ENCODE data around the gene FAM83C.

Gene FAM83C

DNA sequence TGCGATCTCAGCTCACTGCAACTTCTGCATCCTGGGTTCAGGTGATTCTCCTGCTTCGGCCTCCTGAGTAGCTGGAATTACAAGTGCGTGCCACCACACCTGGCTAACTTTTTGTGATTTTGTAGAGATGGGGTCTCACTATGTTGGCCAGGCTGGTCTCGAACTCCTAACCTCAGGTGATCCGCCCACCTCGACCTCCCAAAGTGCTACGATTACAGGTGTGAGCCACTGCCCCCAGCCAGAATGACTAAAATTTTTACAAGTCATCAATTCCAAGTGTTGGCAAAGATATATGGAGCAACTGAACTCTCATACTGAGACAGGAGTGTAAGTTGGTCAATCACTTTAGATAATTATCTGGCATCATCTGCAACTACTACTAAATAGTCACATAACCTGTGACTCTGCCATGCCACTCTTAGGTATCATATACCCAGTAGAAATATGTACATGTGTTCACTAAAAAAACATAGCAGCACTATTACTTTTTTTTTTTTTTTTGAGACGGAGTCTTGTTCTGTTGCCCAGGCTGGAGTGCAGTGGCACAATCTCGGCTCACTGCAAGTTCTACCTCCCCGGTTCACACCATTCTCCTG, 10.6 kb downstream of the FAM83C start:
- DNase-seq: no peak

DNA sequence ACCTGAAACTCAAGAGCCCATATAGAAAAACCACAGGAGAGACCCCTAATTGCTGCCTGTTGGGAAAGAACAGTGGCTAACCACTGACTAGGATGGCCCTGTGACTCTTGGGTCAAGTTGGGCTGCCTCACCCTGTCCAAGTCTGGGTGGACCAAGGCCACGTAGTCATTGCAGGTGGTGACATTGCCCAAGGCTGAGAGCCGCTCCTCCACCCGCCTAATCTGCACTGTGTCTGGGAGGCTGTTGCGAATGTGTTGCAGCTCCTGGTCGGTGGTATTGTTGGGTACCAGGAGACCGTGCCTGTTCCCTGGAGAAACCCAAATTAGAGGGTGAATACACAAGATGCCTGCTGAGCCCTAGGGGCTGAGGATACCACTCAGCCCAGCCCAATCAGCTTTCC, 11.7 kb downstream of the FAM83C start:
- DNase-seq: no peak

DNA sequence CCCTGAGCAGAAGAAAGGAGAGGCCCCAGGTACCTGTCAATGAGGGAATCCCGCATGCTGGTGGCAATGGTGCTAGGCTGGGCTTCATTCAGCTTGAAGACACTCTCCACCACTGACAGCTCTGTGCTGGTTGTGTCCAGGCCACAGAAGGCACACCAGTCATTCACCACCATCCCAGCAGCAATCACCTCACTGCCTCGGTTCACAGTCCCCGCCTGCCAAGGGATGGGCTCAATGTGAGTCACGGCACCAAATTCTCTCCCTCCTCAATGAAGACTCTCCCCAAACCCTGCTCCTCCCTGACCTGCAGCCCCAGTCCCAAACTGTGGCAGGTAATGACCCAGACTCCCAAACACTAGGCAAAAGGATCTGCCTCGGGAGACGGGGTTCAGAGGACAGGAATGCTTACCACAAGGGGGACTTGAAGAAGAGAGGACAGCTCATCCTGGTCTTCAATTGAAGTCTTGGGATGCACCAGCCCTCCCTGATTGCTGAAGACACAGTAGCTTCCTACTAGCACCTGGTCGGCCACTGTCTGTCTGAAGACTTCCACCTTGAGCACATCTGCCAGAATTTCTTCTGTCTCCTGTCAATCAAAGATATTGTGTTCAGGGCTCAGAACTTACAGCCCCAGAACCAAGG, 12.6 kb downstream of the FAM83C start:
- DNase-seq: no peak

DNA sequence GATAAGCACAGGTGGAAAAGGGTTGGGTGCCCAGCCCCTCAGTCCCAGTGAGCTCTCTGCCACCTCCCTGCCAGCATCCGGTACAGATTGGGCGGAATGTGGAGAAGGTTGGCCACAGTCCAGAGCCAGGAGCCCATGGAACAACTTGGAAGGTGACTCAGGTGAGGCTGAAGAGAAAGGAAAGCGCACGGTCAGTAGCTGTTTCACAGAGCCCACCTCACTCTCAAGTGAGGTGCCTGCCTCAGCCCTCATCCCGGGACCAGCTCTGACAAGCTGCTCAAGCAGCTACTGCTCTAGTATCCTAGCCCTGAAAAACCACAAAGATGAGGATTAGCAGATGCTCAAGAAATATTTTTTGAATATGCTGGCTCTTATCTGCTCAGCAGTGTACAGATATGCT, 13.2 kb downstream of the FAM83C start:
- DNase-seq: no peak

DNA sequence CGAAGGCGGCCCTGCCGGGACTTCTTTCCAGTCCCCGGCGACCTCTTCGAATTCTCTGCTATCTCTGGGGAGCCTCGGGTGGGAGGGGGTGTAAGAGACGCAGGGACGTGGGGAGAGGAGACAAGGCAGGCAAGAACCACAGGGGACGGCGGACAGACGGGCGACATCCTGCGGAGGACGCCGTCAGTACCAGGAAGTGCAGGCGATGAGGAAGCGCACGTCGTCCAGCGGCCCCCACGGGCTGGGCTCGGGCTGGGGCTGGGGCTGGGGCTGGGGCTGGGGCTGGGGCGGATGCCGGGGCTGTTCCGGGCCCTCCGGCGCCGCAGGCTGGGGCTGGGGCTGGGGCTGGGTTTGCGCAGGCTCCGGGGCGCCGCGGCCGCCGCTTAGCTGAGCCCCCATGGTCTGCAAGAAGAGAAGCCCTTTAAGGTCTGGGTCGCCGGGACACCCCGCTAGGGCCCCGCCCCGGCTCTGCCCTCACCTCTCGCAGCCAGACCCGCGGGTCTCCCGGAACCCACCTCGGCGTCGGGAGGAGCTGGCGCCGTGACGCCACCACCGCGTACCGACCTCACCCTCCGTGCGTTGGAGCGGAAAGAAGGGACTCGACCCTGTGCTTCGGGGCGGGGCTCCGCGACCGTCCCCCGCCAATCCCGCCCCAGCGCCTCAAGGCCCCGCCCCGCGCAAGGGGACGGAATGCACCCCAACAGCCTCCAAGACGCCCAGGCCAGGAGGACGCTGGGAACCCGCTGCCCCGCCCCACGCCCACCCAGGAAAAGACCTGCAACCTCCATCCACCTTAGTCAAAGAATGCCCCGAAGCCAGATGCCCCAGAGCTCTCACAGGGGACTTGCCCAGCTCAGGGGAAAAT, 14.5 kb downstream of the FAM83C start, which contains the start of gene MMP24OS:
MMP24OS (minus strand) TSS at position 592 of the 865 bp plus-strand sequence; CDS start at position 399, 193 bp downstream.
- DNase-seq: peak; percentile 98

DNA sequence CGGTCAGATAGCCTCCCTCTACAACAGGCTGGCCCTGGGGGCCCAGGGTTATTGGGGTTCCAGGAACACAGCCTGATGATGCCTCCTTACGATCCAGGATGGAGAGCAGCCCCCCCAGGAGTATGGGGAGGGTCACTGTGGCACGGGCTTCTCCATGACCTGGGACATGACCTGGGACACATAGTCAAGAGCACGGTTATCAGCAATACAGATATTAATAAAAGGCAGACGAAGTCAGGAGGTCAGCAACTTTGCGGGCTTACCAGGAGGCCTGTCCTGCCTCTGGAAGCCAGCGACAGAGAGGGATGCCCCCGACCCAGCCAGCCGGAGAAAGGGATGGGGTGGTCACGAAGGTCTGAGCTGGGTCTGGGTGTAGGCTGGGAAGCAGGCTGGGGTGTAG, 15.1 kb downstream of the FAM83C start:
- no peak for DNase-seq

DNA sequence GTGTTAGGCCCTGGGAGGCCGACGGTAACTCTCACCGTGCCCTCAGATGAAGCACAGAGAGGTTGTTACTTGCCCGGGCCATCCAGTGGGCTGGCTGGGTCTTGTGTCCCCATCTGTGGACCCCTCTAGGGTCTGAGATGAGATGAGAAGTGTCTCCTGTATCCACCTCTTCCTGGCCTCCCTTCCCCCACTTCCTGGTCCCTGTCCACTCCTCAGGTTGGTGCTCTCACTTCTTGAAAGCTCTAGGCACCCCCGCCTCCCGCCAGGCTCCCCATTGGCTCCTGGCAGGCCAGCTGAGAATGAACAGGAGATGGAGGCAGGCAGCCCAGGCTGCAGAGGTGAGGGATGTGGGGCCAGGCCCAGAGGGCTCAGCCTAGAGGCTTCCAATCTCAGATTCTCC, 15.8 kb downstream of the FAM83C start:
- peak; percentile 34 for DNase-seq

DNA sequence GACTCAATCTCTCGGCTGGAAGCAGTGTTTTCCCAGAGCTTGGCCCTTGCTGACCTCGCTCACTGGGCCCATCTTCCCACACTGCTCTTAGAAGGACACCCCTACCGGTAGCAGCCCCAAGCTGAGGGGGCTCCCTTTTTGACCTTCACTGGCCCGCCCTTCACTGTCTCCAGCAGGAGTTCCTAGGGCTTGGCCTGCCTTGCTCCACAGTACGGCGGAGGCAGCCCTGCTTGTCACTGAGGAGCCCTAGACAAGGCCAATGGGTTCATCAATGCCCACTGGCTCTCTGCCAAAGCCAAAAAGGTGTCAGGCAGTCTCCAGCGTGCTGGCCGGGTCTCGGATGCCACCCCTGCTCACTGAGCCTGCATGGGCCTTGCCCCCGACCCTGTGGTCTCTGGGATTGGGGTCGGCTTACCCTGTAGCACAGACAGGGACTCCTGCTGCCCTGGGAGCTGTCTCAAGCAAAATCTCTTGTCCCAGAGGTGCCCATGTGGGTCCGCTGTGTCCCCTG, 16.4 kb downstream of the FAM83C start:
- DNase-seq: no peak

DNA sequence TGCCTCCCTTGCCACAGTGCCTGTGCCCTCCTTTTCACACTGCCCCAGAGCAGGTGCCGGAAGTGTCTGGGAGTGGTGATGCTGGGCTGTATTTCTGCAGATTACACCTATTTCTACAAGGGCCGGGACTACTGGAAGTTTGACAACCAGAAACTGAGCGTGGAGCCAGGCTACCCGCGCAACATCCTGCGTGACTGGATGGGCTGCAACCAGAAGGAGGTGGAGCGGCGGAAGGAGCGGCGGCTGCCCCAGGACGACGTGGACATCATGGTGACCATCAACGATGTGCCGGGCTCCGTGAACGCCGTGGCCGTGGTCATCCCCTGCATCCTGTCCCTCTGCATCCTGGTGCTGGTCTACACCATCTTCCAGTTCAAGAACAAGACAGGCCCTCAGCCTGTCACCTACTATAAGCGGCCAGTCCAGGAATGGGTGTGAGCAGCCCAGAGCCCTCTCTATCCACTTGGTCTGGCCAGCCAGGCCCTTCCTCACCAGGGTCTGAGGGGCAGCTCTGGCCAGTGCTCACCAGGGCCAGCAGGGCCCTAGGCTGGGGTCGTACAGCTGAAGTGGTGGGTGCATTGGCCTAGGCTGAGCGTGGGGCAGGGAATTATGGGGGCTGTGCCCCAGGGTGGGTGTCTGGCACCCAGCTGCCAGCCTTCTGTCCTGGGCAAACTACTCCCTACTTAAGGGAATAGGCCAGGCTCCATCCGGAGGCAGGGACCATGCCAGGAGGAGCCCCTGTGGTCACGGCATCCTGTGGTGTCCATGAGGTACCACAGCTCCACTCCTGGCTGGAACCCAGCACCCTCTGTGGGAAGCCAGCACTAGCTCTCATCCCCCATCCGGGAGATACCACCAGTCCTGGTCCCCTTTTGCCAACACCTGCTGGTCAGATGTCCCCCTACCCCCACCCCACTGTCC, 17.8 kb downstream of the FAM83C start:
- DNase-seq: no peak

DNA sequence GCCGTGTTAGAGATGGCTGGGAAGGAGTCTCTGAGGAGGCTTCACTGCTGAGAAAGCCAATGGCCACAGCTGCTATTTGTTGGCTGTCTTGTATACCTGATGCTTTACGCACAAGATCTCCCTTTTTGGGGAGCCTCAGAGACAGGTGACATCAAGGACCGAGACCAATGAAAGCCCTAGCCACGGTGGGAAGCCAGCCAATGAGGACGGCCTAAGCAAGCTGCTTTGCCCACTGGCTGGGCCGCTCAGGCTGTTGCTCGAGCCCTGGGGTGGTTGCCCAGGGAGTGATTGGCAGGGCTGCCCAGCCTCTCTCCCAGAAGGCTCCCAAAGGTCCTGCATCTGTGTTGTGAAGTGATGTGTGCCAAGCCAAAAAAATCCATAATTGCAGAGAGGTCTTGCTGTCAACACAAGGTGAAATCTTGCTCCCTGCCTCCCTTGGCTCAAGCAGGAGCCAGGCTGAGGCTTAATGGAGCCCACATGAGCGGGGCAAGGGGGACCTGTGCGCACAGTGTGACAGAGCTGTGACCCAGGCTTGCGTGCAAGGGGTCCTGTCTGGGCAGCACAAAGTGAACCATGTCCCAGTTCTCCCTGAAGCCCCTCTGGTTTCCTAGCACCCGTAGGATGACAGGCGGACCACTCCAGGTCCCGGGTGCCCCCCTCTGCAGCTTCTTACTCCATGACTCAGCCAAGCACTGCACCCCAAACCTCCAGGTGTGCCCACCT, 18.6 kb downstream of the FAM83C start:
- no peak for DNase-seq

DNA sequence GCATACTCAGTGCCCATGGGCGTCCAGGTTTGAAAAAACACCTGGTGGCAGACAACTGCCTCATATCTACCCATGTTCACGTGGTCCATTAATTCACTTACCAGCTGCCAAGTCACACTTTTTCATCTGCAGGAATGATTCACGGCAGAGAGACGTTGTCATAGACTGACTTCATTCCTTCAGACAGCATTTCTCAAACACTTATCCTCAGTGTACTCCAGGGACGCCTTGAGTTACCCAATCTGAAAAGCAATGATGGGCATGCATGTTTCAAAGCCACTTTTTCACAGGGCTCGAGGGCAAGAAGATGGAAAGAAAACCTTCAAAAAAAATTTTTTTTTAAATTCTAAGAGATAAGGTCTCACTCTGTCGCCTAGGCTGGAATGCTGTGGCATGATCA, 20.3 kb downstream of the FAM83C start:
- peak; percentile 57 for DNase-seq

DNA sequence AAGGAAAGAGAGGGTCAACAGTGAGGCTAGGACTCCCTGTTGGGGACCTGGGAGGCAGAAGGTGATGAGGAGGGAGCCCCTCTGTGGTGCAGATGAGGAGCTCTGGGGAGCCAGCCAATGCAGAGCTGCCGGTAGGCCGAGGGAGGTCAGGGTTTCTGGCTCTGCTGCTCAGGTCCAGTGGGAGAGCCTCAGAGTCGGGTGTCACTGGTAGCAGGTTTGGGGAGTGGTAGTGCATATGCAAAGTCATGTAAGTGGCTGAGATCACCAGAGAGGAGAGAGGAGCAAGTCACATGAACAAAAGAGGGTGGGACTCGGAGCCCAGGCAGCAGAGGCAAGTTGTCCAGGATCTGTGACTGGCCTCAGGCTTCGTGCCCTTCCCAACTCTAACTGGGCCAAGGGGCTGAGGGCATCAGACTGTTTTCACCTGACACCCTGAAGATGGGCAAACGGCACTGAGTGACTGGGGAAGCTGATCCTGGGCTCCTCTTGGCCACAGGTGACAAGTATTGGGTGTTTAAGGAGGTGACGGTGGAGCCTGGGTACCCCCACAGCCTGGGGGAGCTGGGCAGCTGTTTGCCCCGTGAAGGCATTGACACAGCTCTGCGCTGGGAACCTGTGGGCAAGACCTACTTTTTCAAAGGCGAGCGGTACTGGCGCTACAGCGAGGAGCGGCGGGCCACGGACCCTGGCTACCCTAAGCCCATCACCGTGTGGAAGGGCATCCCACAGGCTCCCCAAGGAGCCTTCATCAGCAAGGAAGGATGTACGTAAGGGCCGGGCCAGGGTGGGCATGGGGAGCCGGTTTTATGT, 20.9 kb downstream of the FAM83C start:
- DNase-seq: no peak

DNA sequence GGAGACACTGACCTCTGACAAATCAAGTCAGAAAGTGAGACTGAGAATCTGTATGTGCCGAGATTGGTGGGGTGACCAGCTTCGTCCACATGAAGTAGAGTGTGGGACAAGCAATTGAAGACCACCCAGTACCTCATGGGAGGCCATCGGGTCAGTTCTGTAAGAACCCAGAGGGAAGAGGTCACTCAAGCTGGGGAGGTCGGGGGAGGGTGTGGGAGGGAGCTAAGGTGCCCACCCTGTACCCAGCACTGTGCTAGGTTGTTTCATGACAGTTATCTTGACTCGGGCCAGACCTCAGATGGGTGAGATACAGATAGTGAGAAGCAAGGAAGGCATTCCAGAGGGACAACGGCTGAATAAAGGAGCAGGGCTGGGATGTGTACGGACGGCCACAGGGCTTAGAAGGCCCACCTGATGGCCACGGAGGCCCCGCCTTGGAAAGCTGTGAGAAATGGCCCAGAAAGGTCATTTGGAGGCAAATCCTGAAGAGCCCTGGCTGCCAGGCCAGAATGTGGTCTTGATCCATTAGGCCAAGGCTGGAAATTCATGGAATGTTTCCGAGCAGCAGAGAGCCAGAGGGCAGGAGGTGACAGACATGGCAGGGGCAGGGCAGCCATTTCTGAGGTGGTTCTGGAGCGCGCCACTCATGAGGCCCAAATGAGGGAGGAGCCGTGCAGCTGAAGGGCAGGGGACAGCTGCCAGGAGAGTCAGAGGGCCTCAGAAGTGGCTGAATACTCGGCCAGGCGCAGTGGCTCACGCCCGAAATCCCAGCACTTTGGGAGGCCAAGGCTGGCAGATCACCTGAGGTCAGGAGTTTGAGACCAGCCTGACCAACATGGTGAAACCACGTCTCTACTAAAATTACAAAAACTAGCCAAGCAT, 22.0 kb downstream of the FAM83C start:
- no peak for DNase-seq

DNA sequence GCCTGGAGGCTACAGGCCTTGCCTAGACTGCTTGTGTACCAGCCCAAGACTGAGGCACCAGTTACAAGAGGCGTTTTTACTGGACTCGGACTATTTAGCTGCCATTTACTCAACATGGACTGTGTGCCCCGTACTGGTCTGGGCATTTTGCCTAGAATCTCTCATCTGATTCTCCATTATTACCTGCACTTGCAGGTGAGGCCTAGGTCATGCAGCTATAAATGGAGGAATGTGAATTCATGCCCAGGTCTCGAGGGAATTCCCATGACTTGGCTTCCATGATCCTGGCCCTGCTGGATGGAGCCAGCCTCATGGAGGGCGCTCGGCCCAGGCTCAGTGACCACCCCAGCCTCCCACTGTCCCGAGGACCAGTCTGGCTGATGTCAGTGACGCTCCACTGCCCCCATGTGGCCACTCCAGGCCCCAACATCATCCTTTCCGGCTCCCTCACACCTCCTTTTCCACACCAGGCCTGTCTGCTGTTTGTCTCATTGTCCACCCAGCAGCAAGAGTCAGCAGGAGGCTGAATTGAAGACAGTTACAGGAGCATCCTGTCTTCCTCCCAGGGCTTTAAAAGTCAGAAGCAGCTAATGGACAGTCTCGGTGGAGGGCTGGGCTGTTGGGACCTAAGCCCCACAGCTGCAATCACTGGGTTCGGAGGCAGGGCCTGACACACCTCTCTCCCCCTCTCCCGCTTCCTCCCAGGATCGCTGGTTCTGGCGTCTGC, 23.0 kb downstream of the FAM83C start:
- peak; percentile 53 for DNase-seq

DNA sequence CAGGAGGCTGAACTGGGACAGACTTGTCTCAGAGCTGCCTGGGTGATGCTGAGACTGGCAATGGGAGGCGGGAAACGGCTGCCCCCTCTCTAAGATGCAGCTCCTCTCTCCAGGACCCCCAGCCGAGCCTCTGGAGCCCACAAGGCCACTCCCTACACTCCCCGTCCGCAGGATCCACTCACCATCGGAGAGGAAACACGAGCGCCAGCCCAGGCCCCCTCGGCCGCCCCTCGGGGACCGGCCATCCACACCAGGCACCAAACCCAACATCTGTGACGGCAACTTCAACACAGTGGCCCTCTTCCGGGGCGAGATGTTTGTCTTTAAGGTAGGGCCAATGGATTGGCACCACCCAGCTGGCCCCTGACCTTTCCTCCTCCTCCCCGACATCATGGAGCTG, 25.1 kb downstream of the FAM83C start:
- DNase-seq: no peak

DNA sequence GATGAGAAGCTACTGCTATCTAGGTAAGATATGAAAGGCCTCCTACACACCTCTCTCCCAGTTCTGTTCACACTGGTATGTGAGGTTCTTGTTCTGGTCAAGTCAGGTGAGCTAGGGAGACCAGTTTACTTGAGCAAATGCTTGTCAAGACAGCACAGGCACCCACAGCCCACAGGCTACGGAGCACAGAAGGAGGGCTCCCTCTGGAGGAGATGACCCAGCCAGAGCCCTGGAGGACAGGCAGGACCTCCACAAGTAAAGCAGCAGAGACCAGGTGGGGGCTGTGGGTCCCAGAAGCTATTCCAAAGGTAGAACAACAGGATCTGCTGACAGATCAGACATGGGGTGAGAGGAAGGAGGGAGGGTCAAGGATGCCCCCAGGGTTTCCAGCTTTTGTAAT, 27.5 kb downstream of the FAM83C start:
- DNase-seq: peak; percentile 75

DNA sequence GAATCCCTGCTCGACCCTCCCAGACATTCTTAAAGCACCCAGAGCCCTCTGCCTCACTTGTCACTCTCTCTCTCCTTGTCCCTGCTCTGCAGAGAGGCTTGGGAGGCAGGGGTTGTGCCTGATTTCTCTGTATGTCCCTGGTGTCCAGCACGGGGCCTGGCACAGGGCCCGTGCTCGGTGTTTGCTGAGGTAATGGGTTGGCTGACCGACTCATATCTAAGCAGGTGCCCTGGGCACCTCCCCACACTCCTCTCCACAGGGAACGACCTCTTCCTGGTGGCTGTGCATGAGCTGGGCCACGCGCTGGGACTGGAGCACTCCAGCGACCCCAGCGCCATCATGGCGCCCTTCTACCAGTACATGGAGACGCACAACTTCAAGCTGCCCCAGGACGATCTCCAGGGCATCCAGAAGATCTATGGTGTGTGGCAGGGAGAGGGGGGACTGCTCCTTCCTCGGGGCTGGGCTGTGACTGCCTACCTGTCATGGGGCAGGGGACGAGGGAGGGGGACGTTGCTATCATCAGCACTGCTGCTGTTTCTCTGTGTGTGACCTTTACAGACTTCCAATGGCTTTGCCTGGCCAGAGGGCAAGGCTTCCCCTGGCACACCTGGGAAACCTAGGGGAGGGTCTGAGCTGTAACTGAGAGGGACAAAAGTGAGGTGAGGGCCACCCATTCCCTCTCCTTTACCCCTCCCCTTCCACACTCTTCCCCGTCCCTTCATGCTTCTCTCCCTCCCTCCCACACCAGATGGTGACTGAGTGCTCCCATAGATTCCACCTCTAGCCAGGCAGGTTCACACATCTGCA, 28.5 kb downstream of the FAM83C start:
- peak; percentile 78 for DNase-seq
